Measurements from ENCODE around the gene RGS16.
"Not testable (repeated sequence)": the region's sequence is repeated elsewhere in the genome, so short reads cannot be mapped to it uniquely, and the experiment has no call there.

The RGS16 gene

GRCh38 chr1:182604175-182605164 lies at the start of gene RGS16:
Gene RGS16, minus strand, starts transcription at chr1:182604389. Its CDS starts 130 bp downstream, at chr1:182604259.
- peak; percentile 91 for DNase-seq

GRCh38 chr1:182653986-182654385 lies 49.8 kb upstream of the RGS16 start:
- DNase-seq: no peak

- no peak for DNase-seq
These were observed 48.7 kb upstream of the RGS16 start for GRCh38 chr1:182652933-182653332.

- DNase-seq: no peak
These were observed 47.1 kb upstream of the RGS16 start for GRCh38 chr1:182651339-182651724.

GRCh38 chr1:182650678-182651338 lies 46.6 kb upstream of the RGS16 start:
- no peak for DNase-seq

- no peak for DNase-seq
These were observed 44.9 kb upstream of the RGS16 start for GRCh38 chr1:182649041-182649440.

GRCh38 chr1:182646739-182647138 lies 42.5 kb upstream of the RGS16 start:
- DNase-seq: no peak

- peak; percentile 81 for DNase-seq
These were observed 40.7 kb upstream of the RGS16 start for GRCh38 chr1:182644886-182645285.

- DNase-seq: peak; percentile 80
These were observed 39.5 kb upstream of the RGS16 start for GRCh38 chr1:182643699-182644098.

- DNase-seq: no peak
These were observed 38.3 kb upstream of the RGS16 start for GRCh38 chr1:182642461-182642860.

- no peak for DNase-seq
These were observed 37.4 kb upstream of the RGS16 start for GRCh38 chr1:182641561-182641960.

- no peak for DNase-seq
These were observed 35.1 kb upstream of the RGS16 start for GRCh38 chr1:182639330-182639729.

- DNase-seq: no peak
These were observed 33.6 kb upstream of the RGS16 start for GRCh38 chr1:182637769-182638168.

- no peak for DNase-seq
These were observed 31.7 kb upstream of the RGS16 start for GRCh38 chr1:182635871-182636270.

GRCh38 chr1:182634306-182635072 lies 30.3 kb upstream of the RGS16 start:
- no peak for DNase-seq

- DNase-seq: peak; percentile 33
These were observed 29.6 kb upstream of the RGS16 start for GRCh38 chr1:182633657-182634281.

GRCh38 chr1:182633031-182633430 lies 28.8 kb upstream of the RGS16 start:
- DNase-seq: no peak

- not testable (repeated sequence) for DNase-seq
These were observed 28.3 kb upstream of the RGS16 start for GRCh38 chr1:182632441-182632857.

GRCh38 chr1:182631954-182632353 lies 27.8 kb upstream of the RGS16 start:
- DNase-seq: no peak

GRCh38 chr1:182631053-182631677 lies 27.0 kb upstream of the RGS16 start:
- no peak for DNase-seq

GRCh38 chr1:182630586-182630985 lies 26.4 kb upstream of the RGS16 start:
- no peak for DNase-seq

- DNase-seq: no peak
These were observed 25.4 kb upstream of the RGS16 start for GRCh38 chr1:182629499-182630096.
